Measurements from ENCODE around the gene BAIAP2.

GRCh38 chr17:81045590-81046095 is 10.7 kb downstream of the BAIAP2 start:
- TF ChIP-seq CTCF (IDR thresholded peaks at IDR 0.05) = no peak
- no peak for TF ChIP-seq POLR2A (IDR thresholded peaks at IDR 0.05)
